ENCODE results near the gene EPB41L4A. TPM values are rescaled to one million over a fixed set of nuclear protein-coding genes. Genes with fewer than 3 reads are reported as not detected.

The EPB41L4A gene
- total RNA-seq, 1 donor = 0.72 TPM

GRCh38 chr5:112411903-112412302 is 7.2 kb downstream of the EPB41L4A start:
- Histone ChIP-seq H3K79me2 (ENCODE audit: insufficient read depth, low read length) (no peaks in the 10 kb centered on the region), H3K4me1 (ENCODE audit: insufficient read depth, low read length) (no peaks in the 10 kb centered on the region), H4K20me1 (ENCODE audit: insufficient read depth, low read length) (no peaks in the 10 kb centered on the region), H3K4me3 (ENCODE audit: insufficient read depth, low read length) (no peak overlapping the region), H3K27me3 (ENCODE audit: insufficient read depth, low read length) (no peaks in the 10 kb centered on the region), H2AFZ (ENCODE audit: low read length) (no peak overlapping the region), H3K9me3 (ENCODE audit: low read depth, low read length) (no peaks in the 10 kb centered on the region), H3K27ac (ENCODE audit: low read depth, low read length) (no peak overlapping the region), H3K36me3 (ENCODE audit: insufficient read depth, low read length) (no peaks in the 10 kb centered on the region), H3K4me2 (ENCODE audit: insufficient read depth, low read length) (no peak overlapping the region)
- peak; percentile 8 for DNase-seq (ENCODE audit: insufficient read length, low spot score, missing footprints)
- TF ChIP-seq CTCF (IDR thresholded peaks at IDR 0.05; ENCODE audit: extremely low read depth, low read depth, low read length) = no peak

- Histone ChIP-seq H3K4me1 (ENCODE audit: insufficient read depth, low read length) (no peaks in the 10 kb centered on the region), H3K27me3 (ENCODE audit: insufficient read depth, low read length) (no peaks in the 10 kb centered on the region), H3K9me3 (ENCODE audit: low read depth, low read length) (no peaks in the 10 kb centered on the region), H4K20me1 (ENCODE audit: insufficient read depth, low read length) (no peaks in the 10 kb centered on the region), H3K36me3 (ENCODE audit: insufficient read depth, low read length) (no peaks in the 10 kb centered on the region), H3K79me2 (ENCODE audit: insufficient read depth, low read length) (no peaks in the 10 kb centered on the region), H3K27ac (ENCODE audit: low read depth, low read length) (no peak overlapping the region), H3K4me3 (ENCODE audit: insufficient read depth, low read length) (no peak overlapping the region), H2AFZ (ENCODE audit: low read length) (no peak overlapping the region), H3K4me2 (ENCODE audit: insufficient read depth, low read length) (no peak overlapping the region)
- DNase-seq (ENCODE audit: insufficient read length, low spot score, missing footprints) = no peak
- TF ChIP-seq CTCF (IDR thresholded peaks at IDR 0.05; ENCODE audit: extremely low read depth, low read depth, low read length) = no peak
Measured at GRCh38 chr5:112407666-112408065, 11.4 kb downstream of the EPB41L4A start.

- Histone ChIP-seq H2AFZ (ENCODE audit: low read length) (no peak overlapping the region), H3K4me2 (ENCODE audit: insufficient read depth, low read length) (no peak overlapping the region), H3K9me3 (ENCODE audit: low read depth, low read length) (no peaks in the 10 kb centered on the region), H3K4me3 (ENCODE audit: insufficient read depth, low read length) (no peak overlapping the region), H3K27ac (ENCODE audit: low read depth, low read length) (no peak overlapping the region), H3K27me3 (ENCODE audit: insufficient read depth, low read length) (no peaks in the 10 kb centered on the region), H3K4me1 (ENCODE audit: insufficient read depth, low read length) (no peaks in the 10 kb centered on the region), H3K36me3 (ENCODE audit: insufficient read depth, low read length) (no peaks in the 10 kb centered on the region), H3K79me2 (ENCODE audit: insufficient read depth, low read length) (no peaks in the 10 kb centered on the region), H4K20me1 (ENCODE audit: insufficient read depth, low read length) (no peaks in the 10 kb centered on the region)
- DNase-seq (ENCODE audit: insufficient read length, low spot score, missing footprints) = no peak
- no peak for TF ChIP-seq CTCF (IDR thresholded peaks at IDR 0.05; ENCODE audit: extremely low read depth, low read depth, low read length)
Measured at GRCh38 chr5:112407240-112407639, 11.8 kb downstream of the EPB41L4A start.

GRCh38 chr5:112403069-112403468 is 16.0 kb downstream of the EPB41L4A start:
- H3K27ac ChIP-seq (ENCODE audit: low read depth, low read length) = no peak overlapping the region
- H4K20me1 ChIP-seq (ENCODE audit: insufficient read depth, low read length) = no peaks in the 10 kb centered on the region
- no peaks in the 10 kb centered on the region for H3K36me3 ChIP-seq (ENCODE audit: insufficient read depth, low read length)
- no peaks in the 10 kb centered on the region for H3K4me1 ChIP-seq (ENCODE audit: insufficient read depth, low read length)
- no peak overlapping the region for H3K4me2 ChIP-seq (ENCODE audit: insufficient read depth, low read length)
- TF ChIP-seq CTCF (IDR thresholded peaks at IDR 0.05; ENCODE audit: extremely low read depth, low read depth, low read length) = no peak
- no peak overlapping the region for H2AFZ ChIP-seq (ENCODE audit: low read length)
- no peaks in the 10 kb centered on the region for H3K27me3 ChIP-seq (ENCODE audit: insufficient read depth, low read length)
- H3K79me2 ChIP-seq (ENCODE audit: insufficient read depth, low read length) = no peaks in the 10 kb centered on the region
- H3K9me3 ChIP-seq (ENCODE audit: low read depth, low read length) = no peaks in the 10 kb centered on the region
- no peak for DNase-seq (ENCODE audit: insufficient read length, low spot score, missing footprints)
- no peak overlapping the region for H3K4me3 ChIP-seq (ENCODE audit: insufficient read depth, low read length)
